Measurements from ENCODE around the gene RXRB. TPM values are rescaled to one million over a fixed set of nuclear protein-coding genes. Genes with fewer than 3 reads are reported as not detected.

Gene RXRB
- total and polyA plus RNA-seq, 2 donors (not counting 3 experiments of a cell fraction or from before 2014, with no cell fraction given): 43.4 to 44.4 TPM

GRCh38 chr6:33165581-33166258 lies 34.7 kb downstream of the RXRB start:
- H3K27me3 ChIP-seq (ENCODE audit: control insufficient read depth in 2 of 2, insufficient read depth in 2 of 2, low read length in 2 of 2): no peaks in the 10 kb centered on the region
- intact Hi-C loops (cut with micrococcal nuclease): no loop called here

DNA sequence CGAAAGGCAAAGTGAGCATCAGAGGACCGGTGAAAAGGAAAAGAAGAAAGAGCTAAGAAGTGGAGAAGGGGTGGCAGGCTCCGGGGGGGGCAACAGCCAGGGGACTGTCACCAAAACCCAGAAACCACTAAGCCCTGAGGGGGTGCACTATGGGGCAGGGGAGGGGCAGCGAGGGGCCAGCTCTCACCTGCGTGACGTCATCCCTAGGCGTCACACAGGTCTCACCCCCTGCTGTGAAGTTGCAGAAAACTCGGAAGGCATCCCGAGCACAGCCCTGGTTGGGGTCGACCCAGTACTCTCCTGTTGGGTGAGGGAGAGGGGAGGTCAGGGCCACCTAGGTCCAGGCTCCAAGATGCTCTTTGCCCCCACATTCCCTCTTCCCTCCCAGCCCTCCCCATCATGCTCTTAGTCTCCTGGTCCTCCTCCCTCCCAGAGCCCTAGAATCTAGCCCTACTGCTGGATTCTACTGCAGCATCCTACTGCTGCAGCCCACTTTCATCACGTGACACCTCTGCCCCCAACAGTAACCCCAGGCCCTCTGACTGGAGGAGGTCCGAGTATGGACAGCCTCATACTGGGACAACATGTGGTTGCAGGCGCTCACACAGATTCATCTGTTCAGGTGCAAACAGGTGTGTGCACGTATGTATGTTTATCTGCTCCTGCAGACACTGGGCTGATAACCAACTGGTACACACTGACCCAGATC lies 35.6 kb downstream of the RXRB start:
- Histone ChIP-seq H3K9me3 (replicated peaks; ENCODE audit: control insufficient read depth, insufficient read depth, low read length) (no peaks in the 10 kb centered on the region), H3K4me3 (replicated peaks in 1 of 3; ENCODE audit: insufficient read depth in 1 of 3, low read depth in 1 of 3, low read length in 3 of 3) (no peak overlapping the region), H3K4me1 (ENCODE audit: control insufficient read depth, extremely low read depth, insufficient read depth, low read length) (no peaks in the 10 kb centered on the region), H3K27me3 (ENCODE audit: control insufficient read depth in 2 of 2, insufficient read depth in 2 of 2, low read length in 2 of 2) (no peaks in the 10 kb centered on the region), H4K20me1 (replicated peaks; ENCODE audit: control insufficient read depth, extremely low read depth, insufficient read depth, low read length) (no peaks in the 10 kb centered on the region), H3K27ac (ENCODE audit: insufficient read depth, low read depth, low read length) (no peak overlapping the region), H3K4me2 (ENCODE audit: insufficient read depth, low read length) (no peak overlapping the region), H3K79me2 (ENCODE audit: control insufficient read depth, insufficient read depth, low read length) (no peaks in the 10 kb centered on the region), H2AFZ (ENCODE audit: low read depth, low read length) (no peak overlapping the region), H3K9ac (replicated peaks; ENCODE audit: extremely low read depth, insufficient read depth, low read length) (no peak overlapping the region), H3K36me3 (ENCODE audit: control insufficient read depth in 2 of 2, extremely low read depth in 1 of 2, insufficient read depth in 2 of 2, low read length in 2 of 2) (no peaks in the 10 kb centered on the region), H3K9me1 (replicated peaks; ENCODE audit: control insufficient read depth, extremely low read depth, insufficient read depth, low read length) (no peaks in the 10 kb centered on the region)
- POLR2A ChIA-PET: no interaction called here
- CTCF ChIA-PET: interaction anchor here (1.4 kb wide), 1 partner anchor 83 kb away, joined by 6 read pairs; no protein-coding TSS in a partner anchor
- dilution Hi-C loops (cut with MboI; ENCODE audit: extremely low pct_ligation_motif_present, low sequenced_read_pairs) (no loop called here), intact Hi-C loops (cut with micrococcal nuclease) (no loop called here)
- FAIRE-seq (no peak), DNase-seq (ENCODE audit: low read depth, low spot score) (no peak)
- no TSS peak for BruUV-seq (replicated peaks)
- TF ChIP-seq POLR2A (IDR thresholded peaks at IDR 0.05; ENCODE audit: low read depth, low read length) (no peak), JUN (IDR thresholded peaks at IDR 0.05; ENCODE audit: borderline replicate concordance, insufficient read depth, insufficient read length, low read depth) (no peak), GATA2 (IDR thresholded peaks at IDR 0.05; ENCODE audit: insufficient read depth, insufficient read length, low read depth, low read length) (no peak), EZH2 (IDR thresholded peaks at IDR 0.05; ENCODE audit: borderline replicate concordance, low read depth, low read length, severe bottlenecking) (no peak), POLR2AphosphoS5 (IDR thresholded peaks at IDR 0.05; ENCODE audit: insufficient read depth, low read depth, low read length) (no peak), MAX (IDR thresholded peaks at IDR 0.05; ENCODE audit: insufficient read depth, insufficient read length) (no peak), FOS (IDR thresholded peaks at IDR 0.05; ENCODE audit: borderline replicate concordance, insufficient read depth, low read length) (no peak), MYC (IDR thresholded peaks at IDR 0.05; ENCODE audit: low read depth, low read length) (no peak)
- TF ChIP-seq, protein P1, sequence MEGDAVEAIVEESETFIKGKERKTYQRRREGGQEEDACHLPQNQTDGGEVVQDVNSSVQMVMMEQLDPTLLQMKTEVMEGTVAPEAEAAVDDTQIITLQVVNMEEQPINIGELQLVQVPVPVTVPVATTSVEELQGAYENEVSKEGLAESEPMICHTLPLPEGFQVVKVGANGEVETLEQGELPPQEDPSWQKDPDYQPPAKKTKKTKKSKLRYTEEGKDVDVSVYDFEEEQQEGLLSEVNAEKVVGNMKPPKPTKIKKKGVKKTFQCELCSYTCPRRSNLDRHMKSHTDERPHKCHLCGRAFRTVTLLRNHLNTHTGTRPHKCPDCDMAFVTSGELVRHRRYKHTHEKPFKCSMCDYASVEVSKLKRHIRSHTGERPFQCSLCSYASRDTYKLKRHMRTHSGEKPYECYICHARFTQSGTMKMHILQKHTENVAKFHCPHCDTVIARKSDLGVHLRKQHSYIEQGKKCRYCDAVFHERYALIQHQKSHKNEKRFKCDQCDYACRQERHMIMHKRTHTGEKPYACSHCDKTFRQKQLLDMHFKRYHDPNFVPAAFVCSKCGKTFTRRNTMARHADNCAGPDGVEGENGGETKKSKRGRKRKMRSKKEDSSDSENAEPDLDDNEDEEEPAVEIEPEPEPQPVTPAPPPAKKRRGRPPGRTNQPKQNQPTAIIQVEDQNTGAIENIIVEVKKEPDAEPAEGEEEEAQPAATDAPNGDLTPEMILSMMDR (IDR thresholded peaks at IDR 0.05; ENCODE audit: extremely low read depth in 1 of 2, insufficient read depth in 1 of 2, low read depth in 1 of 2, low read length in 2 of 2): no peak

More at GRCh38 chr6:33165581-33166258, 34.7 kb downstream of the RXRB start:
- FAIRE-seq (no peak), DNase-seq (ENCODE audit: low read depth, low spot score) (no peak)
- POLR2A ChIA-PET: no interaction called here
- Histone ChIP-seq H3K4me3 (replicated peaks in 1 of 3; ENCODE audit: insufficient read depth in 1 of 3, low read depth in 1 of 3, low read length in 3 of 3) (no peak overlapping the region), H3K27ac (ENCODE audit: insufficient read depth, low read depth, low read length) (no peak overlapping the region), H3K9ac (replicated peaks; ENCODE audit: extremely low read depth, insufficient read depth, low read length) (no peak overlapping the region), H3K36me3 (ENCODE audit: control insufficient read depth in 2 of 2, extremely low read depth in 1 of 2, insufficient read depth in 2 of 2, low read length in 2 of 2) (no peaks in the 10 kb centered on the region), H3K79me2 (ENCODE audit: control insufficient read depth, insufficient read depth, low read length) (no peaks in the 10 kb centered on the region), H3K4me1 (ENCODE audit: control insufficient read depth, extremely low read depth, insufficient read depth, low read length) (no peaks in the 10 kb centered on the region), H2AFZ (ENCODE audit: low read depth, low read length) (no peak overlapping the region), H3K9me1 (replicated peaks; ENCODE audit: control insufficient read depth, extremely low read depth, insufficient read depth, low read length) (no peaks in the 10 kb centered on the region), H4K20me1 (replicated peaks; ENCODE audit: control insufficient read depth, extremely low read depth, insufficient read depth, low read length) (no peaks in the 10 kb centered on the region), H3K9me3 (replicated peaks; ENCODE audit: control insufficient read depth, insufficient read depth, low read length) (no peaks in the 10 kb centered on the region), H3K4me2 (ENCODE audit: insufficient read depth, low read length) (no peak overlapping the region)
- dilution Hi-C loops (cut with MboI; ENCODE audit: extremely low pct_ligation_motif_present, low sequenced_read_pairs): no loop called here
- TF ChIP-seq JUN (IDR thresholded peaks at IDR 0.05; ENCODE audit: borderline replicate concordance, insufficient read depth, insufficient read length, low read depth): no peak
- TF ChIP-seq MAX (IDR thresholded peaks at IDR 0.05; ENCODE audit: insufficient read depth, insufficient read length): no peak
- BruUV-seq (replicated peaks): no TSS peak
- CTCF ChIA-PET: no interaction called here
